GOT3 (cell line): ENCODE measurements around the gene RCOR3.
"Not testable (repeated sequence)": the region's sequence is repeated elsewhere in the genome, so short reads cannot be mapped to it uniquely, and the experiment has no call there.

ENCODE experiments used
- DNase-seq: peaks from one replicate; lab custom pipeline; 2025; ENCODE audit warnings: mixed read lengths; lab: John Stamatoyannopoulos, UW

Gene RCOR3

DNA sequence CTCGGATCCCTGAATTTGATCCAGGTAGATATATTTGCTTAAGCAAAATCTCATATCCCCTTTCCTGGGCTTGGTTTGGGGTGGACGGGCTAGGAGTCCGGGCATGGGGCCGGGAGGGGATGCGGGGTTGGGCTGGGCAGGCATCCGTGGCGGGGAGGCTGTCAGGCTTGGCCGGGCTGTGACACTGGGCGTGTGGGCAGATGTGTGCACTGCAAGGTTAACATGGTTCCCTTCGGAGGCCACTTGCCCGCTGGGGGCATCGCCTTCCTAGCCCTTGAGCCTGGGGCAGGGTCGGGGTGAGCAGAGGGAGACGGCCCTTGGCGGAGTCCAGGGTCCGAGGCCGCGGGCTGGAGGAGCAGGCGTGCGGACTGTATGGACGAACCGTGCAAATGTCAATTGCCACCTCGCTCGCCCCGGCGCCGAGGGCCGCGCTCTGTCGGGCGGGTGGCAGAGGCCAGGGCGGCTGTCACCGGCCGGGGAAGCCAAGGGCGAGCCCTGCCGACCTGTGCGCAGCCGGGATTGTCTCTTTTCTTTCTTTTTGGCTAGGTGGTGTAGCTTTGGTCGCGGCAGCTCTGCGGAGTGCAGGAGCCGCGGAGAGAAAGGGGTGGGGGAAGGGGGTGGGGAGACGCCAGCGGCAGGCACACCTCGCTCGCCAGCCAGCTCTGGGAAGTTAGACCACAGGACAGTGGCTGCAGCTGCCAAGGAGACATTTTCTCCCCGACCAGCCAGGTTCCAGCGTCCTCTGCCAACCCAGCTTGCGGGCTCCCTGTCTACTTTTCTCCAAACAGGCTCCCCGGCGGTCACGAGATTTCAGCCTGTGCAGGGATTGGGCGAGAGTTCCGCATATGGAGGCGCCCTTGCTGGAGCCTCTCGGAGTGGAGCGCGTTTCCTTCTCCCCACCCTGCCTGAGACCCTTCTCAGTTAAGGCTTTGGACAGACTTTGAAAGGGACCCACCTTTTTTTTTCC, 1.3 kb downstream of the RCOR3 start:
- DNase-seq = no peak

DNA sequence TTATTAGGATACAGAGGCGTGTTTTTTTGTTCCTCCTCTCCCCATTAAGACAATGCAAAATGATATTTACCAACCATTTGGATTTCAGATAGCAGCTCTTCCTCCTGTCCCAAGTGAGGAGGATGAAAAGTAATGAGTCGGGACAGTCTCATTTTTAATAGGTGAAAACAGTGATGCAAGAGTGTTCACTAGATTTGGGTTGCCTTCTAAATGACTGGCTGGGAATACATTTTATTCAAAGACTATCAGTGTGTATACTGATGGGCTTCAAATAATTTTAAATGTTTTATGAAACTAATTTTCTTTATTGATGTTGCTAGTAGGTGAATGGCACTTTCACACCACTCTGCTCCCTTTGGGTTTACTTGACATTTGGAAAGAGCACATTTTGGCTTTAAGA, 2.1 kb downstream of the RCOR3 start:
- no peak for DNase-seq

DNA sequence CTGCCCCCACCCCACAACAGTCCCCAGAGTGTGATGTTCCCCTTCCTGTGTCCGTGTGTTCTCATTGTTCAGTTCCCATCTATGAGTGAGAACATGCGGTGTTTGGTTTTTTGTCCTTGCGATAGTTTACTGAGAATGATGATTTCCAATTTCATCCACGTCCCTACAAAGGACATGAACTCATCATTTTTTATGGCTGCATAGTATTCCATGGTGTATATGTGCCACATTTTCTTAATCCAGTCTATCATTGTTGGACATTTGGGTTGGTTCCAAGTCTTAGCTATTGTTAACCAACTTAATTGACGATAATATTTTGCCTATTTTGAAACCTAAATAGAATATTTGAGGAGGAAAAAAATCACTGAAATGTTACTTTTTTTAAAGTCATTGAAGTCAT, 3.9 kb downstream of the RCOR3 start:
- DNase-seq = not testable (repeated sequence)

DNA sequence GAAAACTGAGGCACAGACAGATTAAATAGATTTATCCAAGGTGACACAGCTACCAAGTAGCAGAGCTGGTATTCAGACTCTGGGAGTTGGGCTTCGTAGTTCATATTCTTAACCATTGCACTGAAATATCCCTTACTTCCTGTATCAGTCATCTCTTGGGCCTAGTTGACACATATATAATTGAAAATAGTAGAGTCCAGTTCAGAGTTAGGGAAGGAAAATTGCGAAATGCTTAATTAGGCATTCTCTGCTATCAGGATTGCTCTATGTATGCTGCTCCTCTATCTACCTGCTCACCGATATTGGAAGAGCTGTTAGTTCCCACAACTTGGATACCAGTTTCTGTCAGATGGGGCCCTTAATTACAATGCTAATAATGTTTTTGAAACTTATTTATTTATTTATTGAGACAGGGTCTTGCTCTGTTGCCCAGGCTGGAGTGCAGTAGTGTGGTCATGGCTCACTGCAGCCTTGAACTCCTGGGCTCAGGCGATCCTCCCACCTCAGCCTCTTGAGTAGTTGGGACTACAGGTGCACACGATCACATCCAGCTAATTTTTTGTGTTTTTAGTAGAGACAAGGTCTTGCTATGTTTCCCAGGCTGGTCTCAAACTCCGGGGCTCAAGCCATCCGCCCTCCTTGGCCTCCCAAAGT, 8.2 kb downstream of the RCOR3 start:
- DNase-seq = no peak

DNA sequence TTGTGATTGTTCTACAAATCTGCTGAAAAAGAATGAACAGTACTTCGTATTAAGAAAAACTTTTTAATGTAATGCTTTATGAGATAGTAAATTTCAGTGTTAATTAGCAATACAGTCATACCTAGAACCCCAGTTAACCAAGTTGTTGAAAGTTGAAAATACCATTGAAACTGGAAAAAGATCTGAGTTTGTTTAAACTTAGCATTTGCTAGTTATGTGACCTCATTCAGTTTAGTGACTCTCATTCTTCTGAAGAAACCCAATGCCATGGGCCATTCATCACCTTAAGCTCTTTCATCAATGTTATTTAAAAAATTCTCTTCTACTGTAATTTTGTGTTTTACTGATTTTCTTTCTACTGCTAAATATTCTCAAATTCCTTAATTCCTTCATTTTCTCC, 20.2 kb downstream of the RCOR3 start:
- DNase-seq = no peak

DNA sequence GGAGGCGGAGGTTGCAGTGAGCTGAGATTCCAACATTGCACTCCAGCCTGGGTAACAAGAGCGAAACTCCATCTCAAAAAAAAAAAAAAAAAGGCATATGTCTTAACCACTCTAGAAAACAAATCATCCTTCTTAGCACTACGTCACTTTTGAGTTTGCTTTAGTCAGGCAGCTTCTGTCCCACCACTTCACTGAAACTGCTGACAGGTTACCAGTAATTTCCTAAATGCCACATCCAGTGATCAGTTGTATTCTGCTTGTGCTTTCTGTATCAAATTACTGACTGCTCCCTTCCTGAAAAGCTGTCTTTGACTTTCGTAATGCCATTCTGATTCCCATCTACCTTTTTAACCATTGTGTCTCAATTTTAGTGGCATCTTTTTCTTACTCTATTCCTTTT, 21.7 kb downstream of the RCOR3 start:
- DNase-seq = no peak

DNA sequence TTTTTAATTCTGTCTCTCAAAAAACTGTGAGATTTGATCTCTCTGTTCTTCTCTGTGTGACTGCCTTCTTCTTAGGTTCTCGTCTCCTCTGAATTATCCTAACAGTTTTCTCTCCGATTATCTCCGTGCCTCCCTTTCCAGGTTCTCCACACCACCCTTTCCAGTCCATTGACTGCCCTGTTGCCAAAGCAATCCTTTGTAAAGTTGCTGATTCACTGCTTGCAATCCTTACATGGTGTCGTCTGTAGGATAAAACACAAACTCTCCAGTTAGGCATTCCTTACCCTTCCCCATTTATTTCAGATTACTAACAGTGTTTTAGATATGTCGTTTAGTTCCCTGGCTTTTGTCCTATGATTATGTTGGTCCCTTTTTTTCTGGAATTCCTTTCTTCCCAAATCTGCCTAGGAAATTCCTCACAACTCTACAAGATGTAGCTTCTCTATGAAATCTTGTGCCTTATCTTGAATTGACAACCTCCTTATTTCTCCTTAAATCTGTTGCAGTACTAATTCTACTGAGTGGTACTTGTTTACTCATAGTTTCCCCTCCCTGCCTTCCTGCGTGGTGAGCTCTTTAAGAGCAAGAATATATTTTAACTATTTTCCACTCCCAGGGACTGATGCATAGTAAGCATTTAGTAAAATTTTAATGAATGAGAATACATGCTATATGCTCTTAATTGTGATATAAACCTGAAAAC, 22.3 kb downstream of the RCOR3 start:
- DNase-seq = no peak

DNA sequence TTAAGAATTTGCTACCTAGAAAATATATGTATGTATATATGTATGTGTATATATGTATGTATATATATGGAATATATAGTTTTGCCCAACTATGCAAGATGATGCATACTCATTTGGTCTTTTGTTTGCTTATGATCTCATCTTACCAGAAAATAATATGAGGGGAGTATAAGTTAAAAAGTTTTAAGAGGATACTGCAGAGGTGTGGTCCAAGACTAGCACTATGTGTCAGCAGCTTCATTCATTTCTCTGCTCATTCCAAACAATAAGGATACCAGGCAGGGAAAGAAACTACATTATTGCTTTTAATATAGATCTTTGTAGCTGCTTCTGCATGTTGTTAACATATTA, 22.8 kb downstream of the RCOR3 start:
- DNase-seq = no peak

DNA sequence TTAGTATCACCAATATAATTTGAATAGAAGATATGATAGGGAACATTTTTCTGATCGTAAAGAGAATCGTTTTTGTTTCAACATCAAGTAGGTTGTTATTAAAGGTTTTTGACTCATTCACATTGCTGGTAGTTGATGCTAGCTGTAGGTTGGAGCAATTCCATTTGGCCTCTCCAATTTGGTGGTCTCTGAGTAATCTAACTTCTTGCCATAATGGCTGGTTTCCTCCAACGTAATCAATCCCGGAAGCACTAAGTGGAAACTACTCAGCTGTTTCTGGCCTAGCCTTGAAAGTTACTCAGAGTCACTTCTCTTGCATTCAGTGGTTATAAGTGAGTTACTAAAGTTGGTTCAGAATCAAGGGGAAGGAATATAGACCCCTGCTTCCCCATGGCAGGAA, 26.0 kb downstream of the RCOR3 start:
- no peak for DNase-seq

DNA sequence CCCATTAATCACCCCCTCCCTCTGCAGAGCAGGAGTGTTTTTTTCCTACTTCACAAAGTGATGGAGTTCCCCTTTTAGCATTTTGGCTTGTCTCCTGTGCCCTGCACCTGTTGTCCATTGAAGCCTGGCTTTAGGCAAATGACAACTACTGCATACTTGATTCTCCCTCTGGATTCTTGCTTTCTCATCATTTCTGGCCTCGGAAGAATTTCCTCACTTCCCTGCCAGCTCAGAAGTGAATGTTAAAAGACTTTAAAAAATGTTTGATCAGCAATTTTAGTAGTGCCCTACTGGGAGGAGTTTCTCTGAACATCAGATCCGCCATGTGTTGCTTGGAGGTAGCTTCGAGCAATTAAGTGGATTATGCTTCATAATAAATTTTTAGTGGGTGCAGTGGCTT, 28.1 kb downstream of the RCOR3 start:
- DNase-seq = no peak

DNA sequence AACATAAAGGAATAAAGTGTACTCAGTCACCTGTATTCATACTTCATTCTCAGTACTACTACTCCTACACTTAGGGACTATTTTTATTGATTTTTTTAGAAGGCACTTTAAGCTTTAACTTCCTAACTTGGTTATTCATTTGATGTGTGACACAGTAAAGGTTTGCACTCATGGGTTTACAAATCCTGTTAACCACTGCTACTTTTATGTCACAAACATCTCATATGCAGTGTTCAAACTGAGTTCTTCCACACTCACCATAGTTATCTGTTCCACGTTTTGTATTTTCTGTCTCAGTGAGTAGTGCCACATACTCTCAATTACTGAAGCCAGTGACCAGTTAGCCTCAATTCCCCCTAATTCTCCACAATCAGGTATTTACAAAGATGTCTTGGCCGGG, 33.2 kb downstream of the RCOR3 start:
- no peak for DNase-seq

DNA sequence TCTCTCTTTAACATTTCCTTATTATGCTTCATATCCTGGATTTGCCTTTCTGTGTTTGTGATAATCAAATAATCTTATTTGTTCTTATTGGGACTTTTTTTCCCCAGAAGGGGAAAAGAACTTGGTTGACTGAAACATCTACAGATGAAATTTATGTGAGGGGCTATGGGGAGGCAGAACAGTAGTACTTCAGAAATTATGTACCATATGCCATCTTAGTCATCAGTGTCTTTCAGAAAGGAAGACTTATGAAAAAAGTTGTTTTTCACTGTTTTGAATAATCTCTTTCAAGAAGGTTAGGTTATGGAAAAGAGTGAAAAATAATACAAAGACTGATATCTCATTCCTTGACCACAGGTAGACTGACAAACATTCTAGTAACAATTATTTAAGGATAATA, 37.2 kb downstream of the RCOR3 start:
- DNase-seq = no peak

DNA sequence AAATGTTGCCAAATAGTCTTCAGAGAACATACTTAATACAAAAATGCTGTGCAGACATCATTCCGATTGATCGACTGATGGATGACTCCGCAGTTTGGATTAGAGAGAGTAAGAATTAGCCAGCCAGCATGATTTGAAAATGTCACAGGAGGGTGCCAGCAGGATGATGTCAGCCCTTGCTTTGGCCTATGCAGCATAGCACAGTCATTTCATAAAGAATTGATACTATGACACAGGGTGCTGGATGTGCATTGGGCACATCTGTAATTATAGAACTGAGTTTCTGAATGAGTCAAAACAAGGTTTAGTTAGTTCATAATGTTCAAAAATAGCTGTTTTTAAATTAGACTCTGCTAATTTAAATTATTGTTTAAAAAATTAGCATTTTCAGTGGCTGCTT, 45.9 kb downstream of the RCOR3 start:
- DNase-seq = no peak

DNA sequence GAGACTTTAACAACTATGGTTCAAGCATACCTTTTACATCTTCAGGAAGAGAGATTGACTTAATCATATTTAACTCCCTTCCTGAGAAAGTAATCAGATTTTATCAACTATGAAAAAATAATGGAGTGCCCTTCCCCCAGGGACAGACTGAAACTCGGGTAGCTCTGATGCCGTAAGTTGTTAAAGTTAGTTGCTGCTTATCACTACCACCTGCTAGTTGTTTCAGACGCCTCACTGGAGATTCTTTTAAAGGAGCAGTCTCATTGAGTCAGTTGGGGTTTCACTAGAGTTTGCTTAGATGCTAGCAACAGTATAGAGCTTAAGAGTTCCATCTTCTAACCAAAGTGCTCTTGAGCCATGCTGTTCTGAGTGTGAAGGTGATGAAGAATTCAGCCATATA, 50.5 kb downstream of the RCOR3 start:
- no peak for DNase-seq

DNA sequence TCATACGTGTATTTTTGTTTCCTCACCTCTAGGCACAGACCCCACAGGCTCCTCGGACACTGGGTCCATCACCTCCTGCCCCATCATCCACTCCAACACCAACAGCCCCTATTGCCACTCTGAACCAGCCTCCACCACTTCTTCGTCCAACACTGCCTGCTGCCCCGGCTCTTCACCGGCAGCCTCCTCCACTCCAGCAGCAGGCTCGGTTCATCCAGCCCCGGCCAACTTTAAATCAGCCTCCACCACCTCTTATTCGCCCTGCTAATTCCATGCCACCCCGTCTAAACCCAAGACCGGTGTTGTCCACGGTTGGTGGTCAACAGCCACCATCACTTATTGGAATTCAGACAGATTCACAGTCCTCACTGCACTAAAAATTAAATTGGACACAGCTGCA, 54.2 kb downstream of the RCOR3 start:
- DNase-seq = no peak

DNA sequence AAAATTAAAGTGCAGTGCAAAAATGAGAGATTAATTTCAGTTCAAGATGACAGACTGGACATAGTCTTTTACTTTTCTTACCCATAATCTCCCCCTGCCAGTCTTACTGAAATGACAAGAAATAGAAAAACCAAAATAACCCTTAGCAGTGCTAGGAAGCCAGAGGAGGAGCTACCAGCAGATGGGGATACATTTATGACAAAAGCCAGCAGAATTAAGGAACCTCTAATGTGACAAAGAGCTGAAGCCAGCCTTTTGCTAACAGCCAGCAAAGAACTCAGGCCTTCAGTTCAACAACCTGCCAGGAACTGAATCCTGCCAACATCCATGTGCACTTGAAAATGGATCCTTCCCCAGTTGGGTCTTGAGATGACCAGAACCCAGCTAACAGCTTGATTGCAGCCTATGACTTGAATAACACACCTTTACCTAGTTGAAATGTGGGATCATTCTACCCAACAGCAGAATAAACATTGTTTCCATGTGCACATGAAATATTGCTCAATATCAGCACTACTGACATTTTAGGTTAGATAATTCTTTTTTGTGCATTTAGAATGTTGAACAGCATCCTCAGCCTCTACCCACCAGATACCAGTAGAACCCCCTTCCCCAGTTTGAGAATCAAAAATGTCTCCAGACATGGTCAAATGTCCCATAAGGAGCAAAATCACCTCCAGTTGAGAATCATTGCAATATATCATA, 59.6 kb downstream of the RCOR3 start:
- DNase-seq = no peak

DNA sequence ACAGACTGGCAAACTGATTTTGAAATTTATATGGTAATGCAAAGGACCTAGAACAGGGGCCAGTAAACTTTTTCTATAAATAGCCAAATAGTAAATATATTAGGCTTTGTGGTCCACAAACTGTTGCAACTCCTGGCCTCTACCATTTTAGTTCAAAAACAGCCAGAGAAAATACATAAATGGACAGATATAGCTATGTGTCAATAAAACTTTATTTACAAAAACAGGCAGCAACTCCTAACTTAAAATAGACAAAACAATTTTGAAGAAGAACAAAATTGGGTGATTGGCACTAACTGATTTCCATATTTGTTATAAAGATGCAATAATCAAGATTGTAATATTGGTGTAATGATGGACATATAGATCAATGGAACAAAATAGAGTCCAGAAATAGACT, 60.7 kb downstream of the RCOR3 start:
- no peak for DNase-seq

DNA sequence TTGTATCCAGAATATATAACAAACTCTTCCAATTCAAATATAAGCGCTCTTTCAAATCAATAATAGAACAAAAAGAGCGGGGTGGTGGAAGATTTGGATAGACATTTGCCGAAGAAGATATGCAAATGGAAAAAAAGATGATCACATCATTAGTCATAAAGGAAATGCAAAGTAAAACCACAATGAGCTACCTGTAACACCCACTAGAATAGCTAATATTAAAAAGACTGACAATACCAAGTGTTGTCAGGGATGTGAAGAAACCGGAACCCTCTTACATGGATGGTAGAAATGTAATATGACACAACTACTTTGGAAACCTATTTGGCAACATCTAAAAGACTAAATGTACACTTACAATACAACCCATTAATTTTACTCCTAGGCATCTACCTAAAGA, 61.8 kb downstream of the RCOR3 start:
- no peak for DNase-seq

DNA sequence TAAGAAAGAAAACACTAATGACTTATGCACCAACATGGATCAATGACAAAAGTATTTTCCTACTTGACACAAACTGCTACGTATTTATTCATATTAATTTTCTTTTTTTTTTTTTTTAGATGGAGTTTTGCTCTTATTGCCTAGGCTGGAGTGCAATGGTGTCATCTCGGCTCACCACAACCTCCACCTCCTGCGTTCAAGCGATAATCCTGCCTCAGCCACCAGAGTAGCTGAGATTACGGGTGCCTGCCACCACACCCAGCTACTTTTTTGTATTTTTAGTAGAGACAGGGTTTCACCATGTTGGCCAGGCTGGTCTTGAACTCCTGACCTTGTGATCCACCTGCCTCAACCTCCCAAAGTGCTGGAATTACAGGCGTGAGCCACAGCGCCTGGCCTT, 62.5 kb downstream of the RCOR3 start:
- DNase-seq = not testable (repeated sequence)

DNA sequence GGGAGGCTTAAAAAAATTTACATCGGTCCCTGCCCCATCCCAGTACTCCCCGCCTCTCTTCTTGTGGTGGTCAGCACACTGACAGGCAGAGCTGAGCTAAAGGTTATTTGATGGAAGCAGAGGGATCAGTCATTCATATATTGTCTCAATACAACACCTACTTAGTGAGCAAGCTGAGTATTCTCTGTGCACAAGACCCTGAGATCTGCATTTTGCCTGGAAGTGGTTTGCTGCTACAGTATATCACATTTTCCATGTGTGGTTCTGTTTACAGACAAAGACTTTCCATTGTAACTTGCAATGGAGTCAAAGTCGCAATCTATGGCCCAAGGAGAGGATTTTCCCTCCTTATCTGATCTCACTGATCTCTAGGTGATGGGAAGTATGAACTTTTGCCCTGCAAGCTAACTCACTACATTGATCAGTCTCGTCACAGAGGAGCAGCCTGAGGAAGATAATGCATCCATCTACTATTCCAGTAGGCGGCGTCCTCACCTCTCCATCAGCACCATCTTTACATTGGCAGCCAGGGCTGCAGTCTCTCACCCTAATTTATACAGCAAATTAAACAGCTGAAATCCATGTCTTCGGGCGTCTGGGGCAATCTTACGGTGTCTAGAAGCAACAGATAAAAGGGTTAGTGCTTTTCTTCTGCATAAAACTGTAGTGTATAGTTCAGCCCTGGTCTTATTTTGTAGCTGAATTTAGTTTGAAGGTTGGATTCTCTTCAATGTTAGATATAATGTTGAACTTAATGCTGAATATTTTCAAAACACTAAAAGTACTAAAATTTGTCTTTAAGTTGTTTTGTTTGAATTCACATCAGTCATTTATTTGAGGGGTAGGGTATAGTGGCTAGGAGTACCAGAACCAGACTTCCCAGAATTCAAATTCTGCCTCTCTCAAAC, 64.2 kb downstream of the RCOR3 start:
- DNase-seq = no peak
